ENCODE measurements around the gene DSCAML1. TPM values are rescaled to one million over a fixed set of nuclear protein-coding genes. Genes with fewer than 3 reads are reported as not detected.

The DSCAML1 gene
- total RNA-seq, 4 donors from 2014 or later, result 2.9 to 5.8 (median 3.3) TPM

DNA sequence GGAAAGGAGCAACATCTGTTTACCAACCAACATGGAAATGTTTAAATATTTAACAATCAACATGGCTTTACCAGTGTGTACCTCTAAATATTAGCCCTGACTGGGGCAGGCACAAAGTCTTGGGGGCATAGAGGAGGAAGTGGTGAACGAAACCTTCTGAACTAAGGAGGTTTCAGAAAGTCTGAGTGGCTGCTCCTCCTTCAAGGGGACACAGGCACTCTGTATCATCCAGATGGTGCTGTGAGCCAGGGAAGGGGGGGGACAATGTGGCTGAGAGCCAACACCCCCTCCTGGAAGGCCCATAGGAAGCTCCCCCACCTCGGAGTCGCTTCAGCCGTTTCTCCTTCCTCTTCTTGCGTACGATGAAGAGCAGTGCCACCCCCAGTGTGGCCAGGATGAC, 361.7 kb downstream of the DSCAML1 start:
- no peak for DNase-seq
- H3K9me3 ChIP-seq, result no peaks in the 10 kb centered on the region
- intact Hi-C loops (cut with DNase I; ENCODE audit: low total_unique reads) (loop anchor here (10.0 kb wide), 1 partner anchor 499 kb away; no protein-coding TSS in a partner anchor), in situ Hi-C loops (cut with MboI; ENCODE audit: low pct_ligation_motif_present in 1 of 4, low pct_unique_long_range_greater_than_20kb in 1 of 4, low sequenced_read_pairs in 3 of 4) (loop anchor here (25.0 kb wide), 5 partner anchors 352 to 627 kb away; partner anchors contain the start of genes TMPRSS13 (in 2 of the 4), DSCAML1 (in 1 of the 4) and FXYD2 (in 1 of the 4))
- no peaks in the 10 kb centered on the region for H3K36me3 ChIP-seq
- TF ChIP-seq POLR2AphosphoS5 (IDR thresholded peaks at IDR 0.05), result no peak
- TF ChIP-seq, protein P1, sequence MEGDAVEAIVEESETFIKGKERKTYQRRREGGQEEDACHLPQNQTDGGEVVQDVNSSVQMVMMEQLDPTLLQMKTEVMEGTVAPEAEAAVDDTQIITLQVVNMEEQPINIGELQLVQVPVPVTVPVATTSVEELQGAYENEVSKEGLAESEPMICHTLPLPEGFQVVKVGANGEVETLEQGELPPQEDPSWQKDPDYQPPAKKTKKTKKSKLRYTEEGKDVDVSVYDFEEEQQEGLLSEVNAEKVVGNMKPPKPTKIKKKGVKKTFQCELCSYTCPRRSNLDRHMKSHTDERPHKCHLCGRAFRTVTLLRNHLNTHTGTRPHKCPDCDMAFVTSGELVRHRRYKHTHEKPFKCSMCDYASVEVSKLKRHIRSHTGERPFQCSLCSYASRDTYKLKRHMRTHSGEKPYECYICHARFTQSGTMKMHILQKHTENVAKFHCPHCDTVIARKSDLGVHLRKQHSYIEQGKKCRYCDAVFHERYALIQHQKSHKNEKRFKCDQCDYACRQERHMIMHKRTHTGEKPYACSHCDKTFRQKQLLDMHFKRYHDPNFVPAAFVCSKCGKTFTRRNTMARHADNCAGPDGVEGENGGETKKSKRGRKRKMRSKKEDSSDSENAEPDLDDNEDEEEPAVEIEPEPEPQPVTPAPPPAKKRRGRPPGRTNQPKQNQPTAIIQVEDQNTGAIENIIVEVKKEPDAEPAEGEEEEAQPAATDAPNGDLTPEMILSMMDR (IDR thresholded peaks at IDR 0.05), result no peak
- H3K4me1 ChIP-seq, result no peaks in the 10 kb centered on the region
- WGBS, 2 donors (ENCODE audit: low coverage in 1 of 2), result 63% methylated on average over 6 of the region's 6 CpGs; no CpG with 5 or more reads in 1 of the 2 donors
- no peak overlapping the region for H3K4me3 ChIP-seq
- H3K27me3 ChIP-seq, result no peaks in the 10 kb centered on the region
- H3K27ac ChIP-seq, result no peak overlapping the region

DNA sequence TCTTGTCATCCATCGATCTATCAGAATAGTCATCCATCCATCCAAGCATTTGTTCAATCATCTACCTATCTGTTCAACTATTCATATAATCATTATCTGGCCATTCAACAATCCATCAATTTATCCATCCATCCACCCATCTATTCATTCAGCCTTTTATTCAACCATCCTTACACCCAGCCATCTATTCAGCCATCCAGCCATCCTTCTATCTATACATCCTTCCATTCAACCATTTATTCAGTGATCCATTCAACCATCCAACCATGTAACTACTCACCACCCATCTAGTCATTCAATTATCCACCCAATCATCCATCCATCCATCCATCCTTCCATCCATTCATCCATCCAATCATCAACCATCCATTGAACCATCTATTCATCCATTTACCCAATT, 362.5 kb downstream of the DSCAML1 start:
- Histone ChIP-seq H3K36me3 (no peaks in the 10 kb centered on the region), H3K27me3 (no peaks in the 10 kb centered on the region), H3K27ac (no peak overlapping the region), H3K9me3 (no peaks in the 10 kb centered on the region), H3K4me1 (no peaks in the 10 kb centered on the region), H3K4me3 (no peak overlapping the region)
- in situ Hi-C loops (cut with MboI; ENCODE audit: low pct_ligation_motif_present in 1 of 4, low pct_unique_long_range_greater_than_20kb in 1 of 4, low sequenced_read_pairs in 3 of 4), result loop anchor here (25.0 kb wide), 5 partner anchors 353 to 628 kb away; partner anchors contain the start of genes TMPRSS13 (in 2 of the 4), DSCAML1 (in 1 of the 4) and FXYD2 (in 1 of the 4)
- intact Hi-C loops (cut with DNase I; ENCODE audit: low total_unique reads), result loop anchor here (5.0 to 10.0 kb wide), 2 partner anchors 383 to 500 kb away; no protein-coding TSS in a partner anchor
- 89 to 90% methylated on average over 1 of the region's 1 CpG for WGBS, 2 donors (ENCODE audit: low coverage in 1 of 2)
- TF ChIP-seq EP300 (IDR thresholded peaks at IDR 0.05; ENCODE audit: low read depth) (no peak), POLR2A (IDR thresholded peaks at IDR 0.05) (no peak), POLR2AphosphoS5 (IDR thresholded peaks at IDR 0.05) (no peak)
- TF ChIP-seq, protein P1 (IDR thresholded peaks at IDR 0.05), result no peak
- DNase-seq, result no peak

DNA sequence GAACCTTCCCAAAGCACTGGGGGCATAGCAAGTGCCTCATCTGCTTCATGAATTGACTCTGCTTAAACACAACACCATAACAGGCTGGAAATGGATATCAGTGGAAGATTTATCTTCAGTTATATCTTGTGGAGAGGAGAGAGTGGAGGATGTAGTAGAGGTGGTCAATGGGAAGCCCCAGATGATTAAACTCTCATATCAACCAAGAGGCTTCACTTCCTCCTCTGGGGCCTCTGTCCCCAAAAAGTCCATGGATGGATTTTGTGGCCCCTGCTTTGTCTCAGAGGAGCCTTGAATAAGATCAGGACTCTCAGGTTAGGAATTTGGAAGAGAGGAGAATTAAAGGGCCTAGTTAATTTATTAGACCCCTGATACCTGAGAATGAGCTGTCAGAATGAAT, 363.3 kb downstream of the DSCAML1 start:
- H3K36me3 ChIP-seq, result no peaks in the 10 kb centered on the region
- no peak overlapping the region for H3K4me3 ChIP-seq
- in situ Hi-C loops (cut with MboI; ENCODE audit: low pct_ligation_motif_present in 1 of 4, low pct_unique_long_range_greater_than_20kb in 1 of 4, low sequenced_read_pairs in 3 of 4) (loop anchor here (25.0 kb wide), 5 partner anchors 354 to 629 kb away; partner anchors contain the start of genes TMPRSS13 (in 2 of the 4), DSCAML1 (in 1 of the 4) and FXYD2 (in 1 of the 4)), intact Hi-C loops (cut with DNase I; ENCODE audit: low total_unique reads) (loop anchor here (5.0 to 10.0 kb wide), 2 partner anchors 384 to 501 kb away; no protein-coding TSS in a partner anchor)
- DNase-seq, result no peak
- H3K27ac ChIP-seq, result no peak overlapping the region
- no peaks in the 10 kb centered on the region for H3K4me1 ChIP-seq
- H3K9me3 ChIP-seq, result no peaks in the 10 kb centered on the region
- TF ChIP-seq EP300 (IDR thresholded peaks at IDR 0.05; ENCODE audit: low read depth), result no peak
- TF ChIP-seq POLR2AphosphoS5 (IDR thresholded peaks at IDR 0.05), result no peak
- TF ChIP-seq, protein P1 (IDR thresholded peaks at IDR 0.05), result no peak
- no peak for TF ChIP-seq POLR2A (IDR thresholded peaks at IDR 0.05)
- H3K27me3 ChIP-seq, result no peaks in the 10 kb centered on the region

DNA sequence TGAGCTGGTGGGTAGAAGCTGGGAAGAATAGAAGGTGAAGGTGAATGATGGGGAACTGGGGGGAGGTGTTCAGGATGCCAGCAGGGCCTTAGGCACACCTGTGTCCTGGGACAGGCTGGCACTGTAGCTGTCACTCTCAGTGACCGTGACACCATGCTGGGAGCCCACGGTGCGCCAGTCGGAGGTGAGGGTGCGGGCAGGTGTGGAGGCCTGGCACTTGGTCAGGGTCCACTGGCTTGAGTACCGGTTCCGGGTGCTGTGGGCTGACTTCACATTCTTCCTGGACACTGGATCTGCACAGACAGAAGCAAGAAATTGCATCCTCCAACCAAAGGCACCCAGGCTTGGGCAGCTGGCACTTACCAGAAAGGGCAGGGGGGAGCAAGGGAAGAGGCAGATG, 365.6 kb downstream of the DSCAML1 start:
- H3K27ac ChIP-seq, result no peak overlapping the region
- no peak overlapping the region for H3K4me3 ChIP-seq
- 96% methylated on average over 6 of the region's 7 CpGs; no CpG with 5 or more reads in 1 of the 2 donors for WGBS, 2 donors (ENCODE audit: low coverage in 1 of 2)
- peaks cover 0 to 2% (median 0%) of the 10 kb centered on the region in 4 donors for H3K4me1 ChIP-seq
- TF ChIP-seq EP300 (IDR thresholded peaks at IDR 0.05; ENCODE audit: low read depth), result no peak
- TF ChIP-seq, protein P1 (IDR thresholded peaks at IDR 0.05), result no peak
- TF ChIP-seq POLR2A (IDR thresholded peaks at IDR 0.05), result no peak
- TF ChIP-seq POLR2AphosphoS5 (IDR thresholded peaks at IDR 0.05), result no peak
- H3K27me3 ChIP-seq, result peaks cover 12% of the 10 kb centered on the region
- no peak for DNase-seq
- in situ Hi-C loops (cut with MboI; ENCODE audit: low pct_ligation_motif_present in 1 of 4, low pct_unique_long_range_greater_than_20kb in 1 of 4, low sequenced_read_pairs in 3 of 4), result loop anchor here (25.0 kb wide), 5 partner anchors 356 to 631 kb away; partner anchors contain the start of genes TMPRSS13 (in 2 of the 4), DSCAML1 (in 1 of the 4) and FXYD2 (in 1 of the 4)
- intact Hi-C loops (cut with DNase I; ENCODE audit: low total_unique reads), result loop anchor here (5.0 to 10.0 kb wide), 2 partner anchors 386 to 503 kb away; no protein-coding TSS in a partner anchor
- H3K9me3 ChIP-seq, result no peaks in the 10 kb centered on the region
- H3K36me3 ChIP-seq, result no peaks in the 10 kb centered on the region
